H1 (cell line): ENCODE data around the gene ZNF770. TPM values are rescaled to one million over a fixed set of nuclear protein-coding genes. Genes with fewer than 3 reads are reported as not detected.

Source experiments
- CTCF ChIA-PET: fragments of 300-600 bp; sonication (Branson Sonifier 250); formaldehyde crosslinking; loops from one replicate; lab custom pipeline; 2021; ENCODE audit not compliant: partially characterized antibody; lab: Charles Lee
- POLR2A ChIA-PET: fragments of 300-600 bp; sonication (Branson Sonifier 250); formaldehyde crosslinking; loops from one replicate; lab custom pipeline; 2021; ENCODE audit warnings: inconsistent platforms; ENCODE audit not compliant: partially characterized antibody; lab: Charles Lee
- DNase-seq, 2 experiments: peaks; one replicate each; pipeline versions ENCODE4 v3.0.0 to v3.0.0-alpha.2; 2010 to 2022; ENCODE audit warnings: low spot score in 2 of 2, low read depth in 1 of 2, mixed read lengths in 1 of 2
- FAIRE-seq: peaks from 2 replicates; lab custom pipeline; 2011; peaks lifted over from hg19 to GRCh38; lab: Jason Lieb, UNC
- H2AFZ ChIP-seq: 2 replicates; pipeline ENCODE4 v1.8.1; 2012; ENCODE audit warnings: low read length, inconsistent platforms
- H2AK5ac ChIP-seq: 2 replicates; pipeline ENCODE4 v1.6.1; 2013; ENCODE audit warnings: low read depth, low read length
- H2BK120ac ChIP-seq: replicated peaks from 2 replicates; pipeline ENCODE3; 2013; ENCODE audit warnings: low read depth, low read length, inconsistent platforms
- H2BK12ac ChIP-seq: 2 replicates; pipeline ENCODE4 v1.6.1; 2013; ENCODE audit warnings: low read depth, low read length
- H2BK15ac ChIP-seq: 2 replicates; pipeline ENCODE4 v1.6.1; 2013; ENCODE audit warnings: low read length
- H2BK20ac ChIP-seq: 2 replicates; pipeline ENCODE4 v1.6.1; 2013; ENCODE audit warnings: low read length
- H2BK5ac ChIP-seq: 2 replicates; pipeline ENCODE4 v1.6.1; 2013; ENCODE audit warnings: low read depth, low read length
- H3K14ac ChIP-seq: 2 replicates; pipeline ENCODE4 v1.6.1; 2013; ENCODE audit warnings: inconsistent platforms; ENCODE audit not compliant: insufficient read length
- H3K18ac ChIP-seq: 2 replicates; pipeline ENCODE4 v1.6.1; 2013; ENCODE audit warnings: low read length; ENCODE audit errors: extremely low read depth
- H3K23ac ChIP-seq: 2 replicates; pipeline ENCODE4 v1.6.1; 2013; ENCODE audit warnings: inconsistent platforms; ENCODE audit not compliant: insufficient read length
- H3K23me2 ChIP-seq: 2 replicates; pipeline ENCODE4 v1.6.1; 2013; ENCODE audit warnings: low read depth, low read length
- H3K27ac ChIP-seq: 2 replicates; pipeline ENCODE4 v1.6.1; 2011; ENCODE audit warnings: low read depth, low read length, inconsistent platforms
- H3K27me3 ChIP-seq, 4 experiments: replicated peaks in 1 of 4; 1 replicate in 1 of 4; 2 replicates in 3 of 4; pipeline versions ENCODE4 v1.6.1 to v1.8.1; 2011 to 2013; ENCODE audit warnings: low read length in 3 of 4, mild to moderate bottlenecking in 3 of 4, inconsistent platforms in 2 of 4, mixed read lengths in 2 of 4, moderate library complexity in 1 of 4; ENCODE audit not compliant: control insufficient read depth in 3 of 4, insufficient read depth in 3 of 4; ENCODE audit errors: extremely low read depth in 1 of 4
- H3K36me3 ChIP-seq, 4 experiments: 2 replicates each; pipeline versions ENCODE4 v1.6.1 to v1.8.1; 2011 to 2013; ENCODE audit warnings: mild to moderate bottlenecking in 4 of 4, low read length in 3 of 4, moderate library complexity in 2 of 4, control low read depth in 1 of 4, inconsistent platforms in 1 of 4; ENCODE audit not compliant: insufficient read depth in 4 of 4, control insufficient read depth in 2 of 4
- H3K4ac ChIP-seq: replicated peaks from 2 replicates; pipeline ENCODE3; 2013; ENCODE audit warnings: low read length, low read depth, mixed read lengths, inconsistent platforms; ENCODE audit not compliant: insufficient read length
- H3K4me1 ChIP-seq, 4 experiments: replicated peaks in 1 of 4; 1 replicate in 1 of 4; 2 replicates in 3 of 4; pipeline versions ENCODE4 v1.6.1 to v1.8.1; 2011 to 2013; ENCODE audit warnings: low read length in 3 of 4, inconsistent platforms in 2 of 4, mixed read lengths in 1 of 4; ENCODE audit not compliant: insufficient read depth in 4 of 4, control insufficient read depth in 3 of 4
- H3K4me2 ChIP-seq, 2 experiments: 2 replicates each; pipeline versions ENCODE4 v1.6.1 to v1.8.1; 2011 to 2013; ENCODE audit warnings: low read depth in 2 of 2, low read length in 2 of 2, control low read depth in 1 of 2, inconsistent platforms in 1 of 2, mild to moderate bottlenecking in 1 of 2; ENCODE audit not compliant: insufficient read depth in 1 of 2
- H3K4me3 ChIP-seq, 4 experiments: fragments of 200-600, 300-600 bp in 1 of 4; sonication (generic), shearing (Covaris generic), sonication (Bioruptor Twin) in 1 of 4; 2 replicates each; pipeline versions ENCODE4 v1.5.1 to v1.8.1; 2011 to 2016; ENCODE audit warnings: low read length in 4 of 4, low read depth in 3 of 4, control low read depth in 2 of 4, inconsistent platforms in 2 of 4, mild to moderate bottlenecking in 2 of 4, mixed read lengths in 1 of 4, moderate library complexity in 1 of 4; ENCODE audit not compliant: insufficient read depth in 2 of 4; ENCODE audit errors: extremely low read depth in 1 of 4
- H3K56ac ChIP-seq: replicated peaks from 2 replicates; pipeline ENCODE3; 2013; ENCODE audit warnings: low read depth, mild to moderate bottlenecking, mixed read lengths, low read length, inconsistent platforms; ENCODE audit not compliant: insufficient read length
- H3K79me1 ChIP-seq: 2 replicates; pipeline ENCODE4 v1.6.1; 2013; ENCODE audit warnings: low read depth, low read length, control low read depth
- H3K79me2 ChIP-seq, 2 experiments: 2 replicates each; pipeline versions ENCODE4 v1.6.1 to v1.8.1; 2012 to 2013; ENCODE audit warnings: low read length in 2 of 2, mild to moderate bottlenecking in 2 of 2, inconsistent platforms in 1 of 2; ENCODE audit not compliant: insufficient read depth in 2 of 2, control insufficient read depth in 1 of 2
- H3K9ac ChIP-seq, 4 experiments: replicated peaks in 1 of 4; 1 replicate in 1 of 4; 2 replicates in 3 of 4; pipeline versions ENCODE4 v1.6.1 to v1.8.1; 2011 to 2013; ENCODE audit warnings: low read depth in 3 of 4, low read length in 3 of 4, control low read depth in 2 of 4, mild to moderate bottlenecking in 2 of 4, moderate library complexity in 2 of 4, inconsistent platforms in 1 of 4; ENCODE audit errors: extremely low read depth in 1 of 4
- H3K9me3 ChIP-seq, 2 experiments: 2 replicates each; pipeline versions ENCODE4 v1.6.1 to v1.8.1; 2012 to 2013; ENCODE audit warnings: mild to moderate bottlenecking in 2 of 2, moderate library complexity in 2 of 2, control low read depth in 1 of 2, inconsistent platforms in 1 of 2, low read depth in 1 of 2, low read length in 1 of 2, mixed read lengths in 1 of 2; ENCODE audit not compliant: insufficient read depth in 2 of 2
- H4K20me1 ChIP-seq, 2 experiments: replicated peaks in 1 of 2; 2 replicates each; pipeline versions ENCODE3 to v1.8.1; 2011 to 2013; ENCODE audit warnings: inconsistent platforms in 2 of 2, low read length in 2 of 2, mild to moderate bottlenecking in 1 of 2; ENCODE audit not compliant: insufficient read depth in 2 of 2, control insufficient read depth in 1 of 2
- H4K5ac ChIP-seq: 2 replicates; pipeline ENCODE4 v1.6.1; 2013; ENCODE audit warnings: low read length, low read depth, mixed read lengths, inconsistent platforms; ENCODE audit not compliant: insufficient read length
- H4K8ac ChIP-seq: 2 replicates; pipeline ENCODE4 v1.8.0; 2013; ENCODE audit warnings: mild to moderate bottlenecking, moderate library complexity, low read length, inconsistent platforms; ENCODE audit not compliant: insufficient read depth; ENCODE audit errors: extremely low read depth
- H4K91ac ChIP-seq: replicated peaks from 2 replicates; pipeline ENCODE3; 2013; ENCODE audit warnings: low read length, mixed read lengths, inconsistent platforms; ENCODE audit not compliant: insufficient read length
- CTBP2 ChIP-seq: IDR thresholded peaks from 2 replicates; pipeline ENCODE4 v1.7.0; 2011; ENCODE audit warnings: borderline replicate concordance, mild to moderate bottlenecking, moderate library complexity, mixed read lengths, low read length; ENCODE audit not compliant: insufficient read depth, insufficient read length
- EZH2 ChIP-seq: fragments of 200-600 bp; sonication (generic); IDR thresholded peaks from 2 replicates; pipeline ENCODE4 v1.7.1; 2012; ENCODE audit warnings: low read depth, mild to moderate bottlenecking, moderate library complexity, low read length, inconsistent platforms; ENCODE audit not compliant: severe bottlenecking
- GABPA ChIP-seq: IDR thresholded peaks from 2 replicates; pipeline ENCODE4 v1.6.1; 2011; ENCODE audit warnings: mild to moderate bottlenecking, low read length, moderate library complexity, borderline replicate concordance; ENCODE audit not compliant: insufficient read depth
- HDAC6 ChIP-seq: IDR thresholded peaks from one replicate; pipeline ENCODE4 v1.7.1; 2012; ENCODE audit warnings: low read depth, mild to moderate bottlenecking, inconsistent platforms, low read length, moderate library complexity
- KDM1A ChIP-seq: fragments of 200-600, 300-600 bp; sonication (generic); IDR thresholded peaks from 2 replicates; pipeline ENCODE4 v1.7.1; 2016; ENCODE audit warnings: mild to moderate bottlenecking, low read length, borderline replicate concordance
- MAX ChIP-seq: IDR thresholded peaks from 2 replicates; pipeline ENCODE4 v1.6.1; 2012; ENCODE audit warnings: inconsistent platforms
- PHF8 ChIP-seq: fragments of 200-600 bp; sonication (generic); conservative IDR thresholded peaks from 2 replicates; pipeline ENCODE4 v1.7.1; 2012; ENCODE audit warnings: low read depth, mild to moderate bottlenecking, inconsistent platforms, low read length, moderate library complexity
- POLR2A ChIP-seq, 2 experiments: IDR thresholded peaks; 1 replicate in 1 of 2; 2 replicates in 1 of 2; pipeline ENCODE4 v1.6.1; 2011; ENCODE audit warnings: low read depth in 2 of 2, low read length in 2 of 2, mild to moderate bottlenecking in 2 of 2; ENCODE audit errors: control extremely low read depth in 1 of 2
- RAD21 ChIP-seq, 2 experiments: IDR thresholded peaks in 1 of 2; conservative IDR thresholded peaks in 1 of 2; 2 replicates each; pipeline ENCODE4 v1.6.1; 2011; ENCODE audit warnings: low read depth in 2 of 2, low read length in 2 of 2, improper control_type of control experiment in 1 of 2, inconsistent platforms in 1 of 2, mild to moderate bottlenecking in 1 of 2, moderate library complexity in 1 of 2
- RFX5 ChIP-seq: IDR thresholded peaks from 2 replicates; pipeline ENCODE4 v1.6.1; 2011; ENCODE audit warnings: low read depth, low read length, improper control_type of control experiment, borderline replicate concordance
- TBP ChIP-seq: IDR thresholded peaks from 2 replicates; pipeline ENCODE4 v1.6.1; 2011; ENCODE audit warnings: low read depth, low read length, improper control_type of control experiment
- TCF12 ChIP-seq: IDR thresholded peaks from 2 replicates; pipeline ENCODE4 v1.6.1; 2011; ENCODE audit warnings: low read depth, mild to moderate bottlenecking, low read length
- WGBS, 2 experiments: shearing (Covaris generic) in 1 of 2; methylation state at CpG; one replicate each; pipeline versions ENCODE4 v1.1.6 to v1.1.7; 2013 to 2015; ENCODE audit warnings: low lambda C conversion rate in 2 of 2, mixed read lengths in 2 of 2, inconsistent platforms in 1 of 2, low coverage in 1 of 2, missing lambda C conversion rate in 1 of 2; ENCODE audit not compliant: insufficient replicate concordance in 2 of 2, insufficient coverage in 1 of 2, insufficient read length in 1 of 2; ENCODE audit errors: extremely low coverage in 1 of 2, missing lambda C conversion rate in 1 of 2; 5-methylcytosine and 5-hydroxymethylcytosine counted together
- polyA plus RNA-seq, 7 experiments: library from polyadenylated mRNA; depleted of rRNA in 3 of 7; stranded (reverse) in 5 of 7; unstranded in 2 of 7; fragments of >200 nt in 5 of 7; fragments of 200-250 nt in 2 of 7; gene quantifications; 1 replicate in 5 of 7; 2 replicates in 1 of 7; 4 replicates in 1 of 7; pipeline versions ENCODE4 v1.2.1 to v1.2.3, GENCODE V29; 2011 to 2013; ENCODE audit warnings: missing spikeins in 2 of 7, mixed read lengths in 2 of 7
- total RNA-seq: library from RNA; stranded (reverse); fragmentation: NEBNext Ultra II Directional; extraction: Animal tissue kit (Norgen Biotek cat#: 25700); gene quantifications from 2 replicates; pipeline ENCODE4 v1.2.1, GENCODE V29; 2021

The ZNF770 gene
- total and polyA plus RNA-seq, 2 of the 8 experiments (the other 6 are each of a cell fraction or from before 2014, with no cell fraction given), result 24.8 to 143 TPM

- H3K79me1 ChIP-seq, result no peaks in the 10 kb centered on the region; the same call in 1 of the 2 replicates
- no peaks in the 10 kb centered on the region for H3K79me2 ChIP-seq
- no peak overlapping the region for H2BK20ac ChIP-seq
- H2BK5ac ChIP-seq, result no peak overlapping the region
- no peak overlapping the region for H2AK5ac ChIP-seq
- H4K5ac ChIP-seq, result no peak overlapping the region
- no peak overlapping the region for H3K14ac ChIP-seq
- no peak for TF ChIP-seq PHF8
- TF ChIP-seq TCF12, result no peak
- no peak for TF ChIP-seq EZH2
- no peak for TF ChIP-seq MAX
- no peak for TF ChIP-seq CTBP2
- no peak for TF ChIP-seq POLR2A (IDR thresholded peaks at IDR 0.05; ENCODE audit: control extremely low read depth in 1 of 2, low read depth in 2 of 2, low read length in 2 of 2)
- no peak for TF ChIP-seq KDM1A
- no peak for TF ChIP-seq RFX5
- no peak for TF ChIP-seq HDAC6
- no peak for TF ChIP-seq GABPA
- TF ChIP-seq TBP, result no peak
- TF ChIP-seq RAD21 (IDR thresholded peaks at IDR 0.05 in 1 of 2, conservative IDR thresholded peaks at IDR 0.05 in 1 of 2; ENCODE audit: low read depth in 2 of 2, low read length in 2 of 2), result no peak
- no peak overlapping the region for H3K4me2 ChIP-seq
- no peak overlapping the region for H2BK120ac ChIP-seq
- FAIRE-seq (no peak), DNase-seq (no peak)
- no peak overlapping the region for H2BK12ac ChIP-seq
- no peak overlapping the region for H4K91ac ChIP-seq
- no peaks in the 10 kb centered on the region for H3K27me3 ChIP-seq
- ChIA-PET POLR2A (interaction anchor here (1.0 to 1.1 kb wide), 2 partner anchors 12 to 19 kb away, joined by 3 to 4 read pairs; partner anchors contain the start of gene ZNF770), CTCF (interaction anchor here (0.6 to 2.3 kb wide), 6 partner anchors 14 to 154 kb away, joined by 3 to 13 read pairs (median 3); partner anchors contain the start of gene AQR)
- no peak overlapping the region for H2AFZ ChIP-seq
- H3K27ac ChIP-seq, result no peak overlapping the region
- no peak overlapping the region for H3K18ac ChIP-seq
- peaks cover 0 to 9% (median 4%) of the 10 kb centered on the region in 4 experiments; a peak in 4 of 7 replicates for H3K4me1 ChIP-seq
- no peak overlapping the region for H3K4ac ChIP-seq
- no peaks in the 10 kb centered on the region for H3K23me2 ChIP-seq
- H3K9ac ChIP-seq, result no peak overlapping the region
- 0 out of 2 replicates have a peak overlapping the region, but pooled peaks have one; percentile 37 for H2BK15ac ChIP-seq
- 94% methylated on average over 7 of the region's 7 CpGs; no CpG with 5 or more reads in 1 of the 2 experiments for WGBS, 2 experiments
- no peaks in the 10 kb centered on the region for H3K9me3 ChIP-seq
- no peaks in the 10 kb centered on the region for H3K36me3 ChIP-seq
- no peak overlapping the region for H4K8ac ChIP-seq
- no peaks in the 10 kb centered on the region for H4K20me1 ChIP-seq
- H3K23ac ChIP-seq, result no peak overlapping the region
- no peak overlapping the region for H3K56ac ChIP-seq
- no peak overlapping the region for H3K4me3 ChIP-seq
Measured at GRCh38 chr15:34999906-35000305, 11.8 kb upstream of the ZNF770 start.
